HepG2 (cell line): ENCODE results near the gene LGALS8. TPM values are rescaled to one million over a fixed set of nuclear protein-coding genes. Genes with fewer than 3 reads are reported as not detected.

Experiments used
- AGO2 ChIP-seq: fragments of 200-400 bp; formaldehyde crosslinking; optimal IDR thresholded peaks from 2 replicates; pipeline ENCODE3; 2017; ENCODE audit warnings: mild to moderate bottlenecking, low read depth, low read length, moderate library complexity
- ELF3 ChIP-seq: IDR thresholded peaks from 2 replicates; pipeline ENCODE4 v1.6.1; 2016; ENCODE audit warnings: missing genetic modification reagents, missing compliant biosample characterization
- ETV6 ChIP-seq: sonication (generic); formaldehyde crosslinking; conservative IDR thresholded peaks from 2 replicates; pipeline ENCODE4 v1.4.0; 2020; ENCODE audit warnings: missing genetic modification reagents
- ZFP36L1 ChIP-seq: sonication (generic); formaldehyde crosslinking; IDR thresholded peaks from 2 replicates; pipeline ENCODE4 v1.8.0; 2022; ENCODE audit warnings: mild to moderate bottlenecking, missing genetic modification reagents, moderate library complexity
- ZNF12 ChIP-seq: sonication (generic); formaldehyde crosslinking; IDR thresholded peaks from 2 replicates; pipeline ENCODE4 v1.5.0; 2020; ENCODE audit warnings: missing genetic modification reagents
- ZNF607 ChIP-seq: sonication (generic); formaldehyde crosslinking; IDR thresholded peaks from 2 replicates; pipeline ENCODE4 v1.5.1; 2020; ENCODE audit warnings: missing genetic modification reagents, mild to moderate bottlenecking, borderline replicate concordance
- ZSCAN12 ChIP-seq: sonication (generic); formaldehyde crosslinking; IDR thresholded peaks from 2 replicates; pipeline ENCODE4 v1.9.0; 2021; ENCODE audit warnings: mild to moderate bottlenecking, missing genetic modification reagents
- ZSCAN30 ChIP-seq: sonication (generic); formaldehyde crosslinking; IDR thresholded peaks from 2 replicates; pipeline ENCODE4 v1.5.0; 2020; ENCODE audit warnings: mild to moderate bottlenecking, missing genetic modification reagents
- polyA plus RNA-seq, 8 experiments: library from polyadenylated mRNA; depleted of rRNA in 3 of 8; stranded (reverse) in 7 of 8; unstranded in 1 of 8; fragments of >200 nt; fragmentation: Illumina TruSeq in 4 of 8; extraction: Trizol in 4 of 8; gene quantifications; 2 replicates each; pipeline versions ENCODE4 v1.2.1 to v1.2.3, GENCODE V29; 2011 to 2016; ENCODE audit warnings: low read depth in 4 of 8, missing spikeins in 1 of 8, mixed read lengths in 1 of 8; ENCODE audit not compliant: insufficient read depth in 1 of 8
- total RNA-seq, 5 experiments: library from RNA; depleted of rRNA; stranded (reverse); fragments of >200 nt; fragmentation: Illumina TruSeq; extraction: Trizol; gene quantifications; 2 replicates each; pipeline ENCODE4 v1.2.3, GENCODE V29; 2016; ENCODE audit warnings: low read depth in 1 of 5
- TF ChIP-seq, protein P1 (sequence below): sonication (generic); formaldehyde crosslinking; IDR thresholded peaks from 2 replicates; pipeline ENCODE4 v1.5.0; 2020; ENCODE audit warnings: mild to moderate bottlenecking, missing genetic modification reagents, borderline replicate concordance

The LGALS8 gene
- total and polyA plus RNA-seq, 2 of the 13 experiments (the other 11 are each of a cell fraction or from before 2014, with no cell fraction given), result 29.3 to 185 TPM

- TF ChIP-seq, protein P1, sequence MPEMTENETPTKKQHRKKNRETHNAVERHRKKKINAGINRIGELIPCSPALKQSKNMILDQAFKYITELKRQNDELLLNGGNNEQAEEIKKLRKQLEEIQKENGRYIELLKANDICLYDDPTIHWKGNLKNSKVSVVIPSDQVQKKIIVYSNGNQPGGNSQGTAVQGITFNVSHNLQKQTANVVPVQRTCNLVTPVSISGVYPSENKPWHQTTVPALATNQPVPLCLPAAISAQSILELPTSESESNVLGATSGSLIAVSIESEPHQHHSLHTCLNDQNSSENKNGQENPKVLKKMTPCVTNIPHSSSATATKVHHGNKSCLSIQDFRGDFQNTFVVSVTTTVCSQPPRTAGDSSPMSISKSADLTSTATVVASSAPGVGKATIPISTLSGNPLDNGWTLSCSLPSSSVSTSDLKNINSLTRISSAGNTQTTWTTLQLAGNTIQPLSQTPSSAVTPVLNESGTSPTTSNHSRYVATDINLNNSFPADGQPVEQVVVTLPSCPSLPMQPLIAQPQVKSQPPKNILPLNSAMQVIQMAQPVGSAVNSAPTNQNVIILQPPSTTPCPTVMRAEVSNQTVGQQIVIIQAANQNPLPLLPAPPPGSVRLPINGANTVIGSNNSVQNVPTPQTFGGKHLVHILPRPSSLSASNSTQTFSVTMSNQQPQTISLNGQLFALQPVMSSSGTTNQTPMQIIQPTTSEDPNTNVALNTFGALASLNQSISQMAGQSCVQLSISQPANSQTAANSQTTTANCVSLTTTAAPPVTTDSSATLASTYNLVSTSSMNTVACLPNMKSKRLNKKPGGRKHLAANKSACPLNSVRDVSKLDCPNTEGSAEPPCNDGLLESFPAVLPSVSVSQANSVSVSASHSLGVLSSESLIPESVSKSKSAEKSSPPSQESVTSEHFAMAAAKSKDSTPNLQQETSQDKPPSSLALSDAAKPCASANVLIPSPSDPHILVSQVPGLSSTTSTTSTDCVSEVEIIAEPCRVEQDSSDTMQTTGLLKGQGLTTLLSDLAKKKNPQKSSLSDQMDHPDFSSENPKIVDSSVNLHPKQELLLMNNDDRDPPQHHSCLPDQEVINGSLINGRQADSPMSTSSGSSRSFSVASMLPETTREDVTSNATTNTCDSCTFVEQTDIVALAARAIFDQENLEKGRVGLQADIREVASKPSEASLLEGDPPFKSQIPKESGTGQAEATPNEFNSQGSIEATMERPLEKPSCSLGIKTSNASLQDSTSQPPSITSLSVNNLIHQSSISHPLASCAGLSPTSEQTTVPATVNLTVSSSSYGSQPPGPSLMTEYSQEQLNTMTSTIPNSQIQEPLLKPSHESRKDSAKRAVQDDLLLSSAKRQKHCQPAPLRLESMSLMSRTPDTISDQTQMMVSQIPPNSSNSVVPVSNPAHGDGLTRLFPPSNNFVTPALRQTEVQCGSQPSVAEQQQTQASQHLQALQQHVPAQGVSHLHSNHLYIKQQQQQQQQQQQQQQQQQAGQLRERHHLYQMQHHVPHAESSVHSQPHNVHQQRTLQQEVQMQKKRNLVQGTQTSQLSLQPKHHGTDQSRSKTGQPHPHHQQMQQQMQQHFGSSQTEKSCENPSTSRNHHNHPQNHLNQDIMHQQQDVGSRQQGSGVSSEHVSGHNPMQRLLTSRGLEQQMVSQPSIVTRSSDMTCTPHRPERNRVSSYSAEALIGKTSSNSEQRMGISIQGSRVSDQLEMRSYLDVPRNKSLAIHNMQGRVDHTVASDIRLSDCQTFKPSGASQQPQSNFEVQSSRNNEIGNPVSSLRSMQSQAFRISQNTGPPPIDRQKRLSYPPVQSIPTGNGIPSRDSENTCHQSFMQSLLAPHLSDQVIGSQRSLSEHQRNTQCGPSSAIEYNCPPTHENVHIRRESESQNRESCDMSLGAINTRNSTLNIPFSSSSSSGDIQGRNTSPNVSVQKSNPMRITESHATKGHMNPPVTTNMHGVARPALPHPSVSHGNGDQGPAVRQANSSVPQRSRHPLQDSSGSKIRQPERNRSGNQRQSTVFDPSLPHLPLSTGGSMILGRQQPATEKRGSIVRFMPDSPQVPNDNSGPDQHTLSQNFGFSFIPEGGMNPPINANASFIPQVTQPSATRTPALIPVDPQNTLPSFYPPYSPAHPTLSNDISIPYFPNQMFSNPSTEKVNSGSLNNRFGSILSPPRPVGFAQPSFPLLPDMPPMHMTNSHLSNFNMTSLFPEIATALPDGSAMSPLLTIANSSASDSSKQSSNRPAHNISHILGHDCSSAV (CRISPR knock-in tag), result 0 out of 2 replicates have a peak, but pooled peaks have one; percentile 63
- no peak for TF ChIP-seq ZSCAN12
- peak; percentile 2 for TF ChIP-seq AGO2
- peak; percentile 61 for TF ChIP-seq ELF3 (CRISPR knock-in tag)
- peak; percentile 82; the same call in 1 of the 2 replicates for TF ChIP-seq ZNF607 (CRISPR knock-in tag)
- 0 out of 2 replicates have a peak, but pooled peaks have one; percentile 59 for TF ChIP-seq ZFP36L1 (CRISPR knock-in tag)
- TF ChIP-seq ZNF12 (CRISPR knock-in tag), result no peak
- TF ChIP-seq ZSCAN30 (CRISPR knock-in tag), result no peak
- TF ChIP-seq ETV6, result no peak; the same call in 1 of the 2 replicates
These were observed 536 bp downstream of the LGALS8 start (continued) for GRCh38 chr1:236524142-236524894.
